Stomach (tissue), 4 donors: ENCODE results near the gene XXYLT1.

Source experiments
- EP300 ChIP-seq: sonication (generic); formaldehyde crosslinking; IDR thresholded peaks from one replicate; pipeline ENCODE4 v1.6.1; 2017; ENCODE audit warnings: antibody characterized with exemption
- POLR2A ChIP-seq, 4 donors: fragments of 450-650 bp; IDR thresholded peaks; one replicate each; pipeline ENCODE4 v1.6.1; 2016; ENCODE audit warnings: antibody characterized with exemption in 4 of 4, control low read depth in 2 of 4, mild to moderate bottlenecking in 1 of 4, moderate library complexity in 1 of 4
- TF ChIP-seq, protein P1 (sequence below), 7 experiments: fragments of 450-650 bp in 4 of 7; fragments of 200-600 bp in 3 of 7; sonication (generic) in 3 of 7; IDR thresholded peaks; one replicate each; pipeline ENCODE4 v1.5.1; 2016 to 2019; ENCODE audit warnings: antibody characterized with exemption in 7 of 7, control low read depth in 2 of 7, mild to moderate bottlenecking in 1 of 7

DNA sequence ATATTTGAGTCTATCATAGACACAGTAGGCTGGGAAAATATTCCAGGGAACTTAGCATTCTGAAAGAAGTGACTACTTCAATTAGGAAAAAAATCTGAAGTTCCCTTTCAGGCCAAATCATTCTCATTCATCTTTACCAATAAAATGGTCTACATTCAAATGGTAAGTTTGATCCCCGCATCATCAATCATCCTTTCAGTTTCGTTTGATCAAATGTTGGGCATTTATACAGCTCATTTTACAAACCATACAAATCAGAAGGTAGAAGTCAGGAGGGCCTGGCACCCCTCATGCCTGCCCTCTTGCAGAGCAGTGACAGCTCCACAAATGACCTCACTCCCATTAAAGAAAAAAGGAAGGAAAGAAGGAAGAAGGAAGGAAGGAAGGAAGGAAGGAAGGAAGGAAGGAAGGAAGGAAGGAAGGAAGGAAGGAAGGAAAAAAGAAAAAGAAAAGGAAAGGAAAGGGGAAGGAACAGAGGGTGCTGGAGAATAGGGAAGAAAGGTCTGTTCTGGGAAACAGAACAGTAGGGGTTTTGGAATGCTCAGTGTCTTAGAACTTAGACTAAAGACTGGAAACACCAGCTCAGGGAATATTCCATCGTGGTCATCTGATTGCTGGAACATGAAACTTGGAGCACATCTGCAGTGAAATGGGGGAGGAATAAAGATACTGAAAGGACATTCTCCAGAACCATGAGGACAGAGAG is 86.1 kb downstream of the XXYLT1 start:
- TF ChIP-seq, protein P1, sequence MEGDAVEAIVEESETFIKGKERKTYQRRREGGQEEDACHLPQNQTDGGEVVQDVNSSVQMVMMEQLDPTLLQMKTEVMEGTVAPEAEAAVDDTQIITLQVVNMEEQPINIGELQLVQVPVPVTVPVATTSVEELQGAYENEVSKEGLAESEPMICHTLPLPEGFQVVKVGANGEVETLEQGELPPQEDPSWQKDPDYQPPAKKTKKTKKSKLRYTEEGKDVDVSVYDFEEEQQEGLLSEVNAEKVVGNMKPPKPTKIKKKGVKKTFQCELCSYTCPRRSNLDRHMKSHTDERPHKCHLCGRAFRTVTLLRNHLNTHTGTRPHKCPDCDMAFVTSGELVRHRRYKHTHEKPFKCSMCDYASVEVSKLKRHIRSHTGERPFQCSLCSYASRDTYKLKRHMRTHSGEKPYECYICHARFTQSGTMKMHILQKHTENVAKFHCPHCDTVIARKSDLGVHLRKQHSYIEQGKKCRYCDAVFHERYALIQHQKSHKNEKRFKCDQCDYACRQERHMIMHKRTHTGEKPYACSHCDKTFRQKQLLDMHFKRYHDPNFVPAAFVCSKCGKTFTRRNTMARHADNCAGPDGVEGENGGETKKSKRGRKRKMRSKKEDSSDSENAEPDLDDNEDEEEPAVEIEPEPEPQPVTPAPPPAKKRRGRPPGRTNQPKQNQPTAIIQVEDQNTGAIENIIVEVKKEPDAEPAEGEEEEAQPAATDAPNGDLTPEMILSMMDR (IDR thresholded peaks at IDR 0.05) = no peak
- TF ChIP-seq POLR2A (IDR thresholded peaks at IDR 0.05) = no peak
- no peak for TF ChIP-seq EP300
